Ovary (tissue), 9 donors: ENCODE measurements around the gene PRICKLE1. TPM values are rescaled to one million over a fixed set of nuclear protein-coding genes. Genes with fewer than 3 reads are reported as not detected.

Source experiments
- DNase-seq, 5 donors: peaks; one replicate each; pipeline ENCODE4 v3.0.0-alpha.2; 2019 to 2020
- H3K27ac ChIP-seq, 2 donors: fragments of 200-600 bp; one replicate each; pipeline versions ENCODE4 v1.5.1 to v1.8.0; 2019 to 2022
- H3K27me3 ChIP-seq: fragments of 200-600 bp; one replicate; pipeline ENCODE4 v1.8.0; 2022
- H3K36me3 ChIP-seq: fragments of 200-600 bp; sonication (generic); one replicate; pipeline ENCODE4 v1.5.1; 2019
- H3K4me1 ChIP-seq: one replicate; pipeline ENCODE4 v1.8.1; 2013; ENCODE audit warnings: mild to moderate bottlenecking, moderate library complexity; ENCODE audit not compliant: insufficient read depth
- H3K4me3 ChIP-seq: fragments of 200-600 bp; sonication (generic); one replicate; pipeline ENCODE4 v1.5.1; 2017
- H3K9me3 ChIP-seq, 2 donors: fragments of 200-600 bp in 1 of 2; sonication (generic) in 1 of 2; one replicate each; pipeline versions ENCODE4 v1.5.1 to v1.8.1; 2013 to 2019; ENCODE audit warnings: mild to moderate bottlenecking in 1 of 2, moderate library complexity in 1 of 2
- CTCF ChIP-seq, 3 donors: fragments of 450-650 bp in 2 of 3; fragments of 200-600 bp in 1 of 3; IDR thresholded peaks; one replicate each; pipeline versions ENCODE4 v1.5.1 to v1.8.0; 2016 to 2022; ENCODE audit warnings: antibody characterized with exemption in 3 of 3, mild to moderate bottlenecking in 1 of 3
- EP300 ChIP-seq: sonication (generic); formaldehyde crosslinking; IDR thresholded peaks from one replicate; pipeline ENCODE4 v1.6.1; 2017; ENCODE audit warnings: antibody characterized with exemption
- POLR2A ChIP-seq: fragments of 450-650 bp; IDR thresholded peaks from one replicate; pipeline ENCODE4 v1.6.1; 2017; ENCODE audit warnings: antibody characterized with exemption, mild to moderate bottlenecking, moderate library complexity
- WGBS, 3 donors: extraction: QIAGEN DNeasy Blood & Tissue Kit in 1 of 3; methylation state at CpG; one replicate each; pipeline versions ENCODE4 v1.1.5 to v1.1.7; 2013 to 2017; 5-methylcytosine and 5-hydroxymethylcytosine counted together
- intact Hi-C, 4 donors: fragments of 100-400 bp; cut with DNase I; formaldehyde crosslinking; loops; one replicate each; pipeline versions ENCODE4 v1.11.0 to v1.15.1; 2022 to 2023
- polyA plus RNA-seq, 2 donors: library from polyadenylated mRNA; stranded (reverse); fragments of 200-250 nt in 1 of 2; fragments of 350-450 nt in 1 of 2; fragmentation: Illumina TruSeq in 1 of 2; extraction: RNeasy Lipid Tissue Mini Kit (QIAGEN cat#74804) in 1 of 2; gene quantifications; one replicate each; pipeline ENCODE4 v1.2.3, GENCODE V29; 2013 to 2014
- total RNA-seq, 7 donors: library from RNA; depleted of rRNA in 2 of 7; stranded (reverse); fragments of >200 nt in 2 of 7; fragmentation: NEBNext Ultra II Directional in 3 of 7; extraction: Animal tissue kit (Norgen Biotek cat#: 25700) in 3 of 7; gene quantifications; one replicate each; pipeline versions ENCODE4 v1.1.0 to v1.2.4, GENCODE V29; 2016 to 2023
- donor health status: DM: no; HTN: no; CAD: no; lungs with moderate emphysema.
- donor health status: DM: no; HTN: no; CAD: no.
- donor health status: Bipolar disorder and iron deficiency.
- donor health status: DM: yes; HTN: yes; CAD: no.
- donor health status: DM: no; HTN: no; CAD: no.
- donor health status: DM: yes; HTN: yes; CAD: no.

The PRICKLE1 gene
- total and polyA plus RNA-seq, 9 donors: 12.5 to 35.2 (median 22.5) TPM

GRCh38 chr12:42459336-42459847, 130.2 kb downstream of the PRICKLE1 start:
- no peak for DNase-seq
- TF ChIP-seq POLR2A (no peak), EP300 (no peak), CTCF (IDR thresholded peaks at IDR 0.05) (no peak)
- Histone ChIP-seq H3K36me3 (no peaks in the 10 kb centered on the region), H3K27me3 (no peaks in the 10 kb centered on the region), H3K27ac (no peak overlapping the region), H3K9me3 (no peaks in the 10 kb centered on the region), H3K4me1 (no peaks in the 10 kb centered on the region), H3K4me3 (no peak overlapping the region)
- 87 to 91% (median 88%) methylated on average over 12 of the region's 12 CpGs for WGBS, 3 donors
- intact Hi-C loops: no loop called here

GRCh38 chr12:42458575-42458974, 131.0 kb downstream of the PRICKLE1 start:
- no peaks in the 10 kb centered on the region for H3K9me3 ChIP-seq
- no peak overlapping the region for H3K4me3 ChIP-seq
- no peaks in the 10 kb centered on the region for H3K4me1 ChIP-seq
- H3K27me3 ChIP-seq: no peaks in the 10 kb centered on the region
- intact Hi-C loops: no loop called here
- DNase-seq: no peak
- no peaks in the 10 kb centered on the region for H3K36me3 ChIP-seq
- WGBS, 3 donors: 89 to 94% (median 92%) methylated on average over 2 of the region's 2 CpGs
- H3K27ac ChIP-seq: no peak overlapping the region
- no peak for TF ChIP-seq EP300
- TF ChIP-seq CTCF (IDR thresholded peaks at IDR 0.05): no peak
- no peak for TF ChIP-seq POLR2A

- Histone ChIP-seq H3K36me3 (no peaks in the 10 kb centered on the region), H3K4me1 (no peaks in the 10 kb centered on the region), H3K27me3 (no peaks in the 10 kb centered on the region), H3K27ac (no peak overlapping the region), H3K9me3 (no peaks in the 10 kb centered on the region), H3K4me3 (no peak overlapping the region)
- no peak for TF ChIP-seq POLR2A
- TF ChIP-seq EP300: no peak
- TF ChIP-seq CTCF (IDR thresholded peaks at IDR 0.05): no peak
- intact Hi-C loops: no loop called here
- no peak for DNase-seq
- 57 to 79% (median 71%) methylated on average over 2 of the region's 2 CpGs for WGBS, 3 donors
Observed at GRCh38 chr12:42450248-42450647, 139.3 kb downstream of the PRICKLE1 start.

- Histone ChIP-seq H3K27ac (no peak overlapping the region), H3K9me3 (no peaks in the 10 kb centered on the region), H3K36me3 (no peaks in the 10 kb centered on the region), H3K4me3 (no peak overlapping the region), H3K27me3 (no peaks in the 10 kb centered on the region), H3K4me1 (no peaks in the 10 kb centered on the region)
- no peak for TF ChIP-seq EP300
- TF ChIP-seq POLR2A: no peak
- no peak for TF ChIP-seq CTCF (IDR thresholded peaks at IDR 0.05)
- intact Hi-C loops: no loop called here
- DNase-seq: no peak
- WGBS, 3 donors: 96 to 98% (median 97%) methylated on average over 9 of the region's 9 CpGs
Observed at GRCh38 chr12:42448841-42449240, 140.7 kb downstream of the PRICKLE1 start.
